ENCODE results near the gene WBP1. TPM values are rescaled to one million over a fixed set of nuclear protein-coding genes. Genes with fewer than 3 reads are reported as not detected.
A peak's percentile ranks its signal among the peaks of the same experiment; 100 is the strongest.

The WBP1 gene
- total and polyA plus RNA-seq, 10 donors, result 39.5 to 84.2 (median 63.6) TPM

DNA sequence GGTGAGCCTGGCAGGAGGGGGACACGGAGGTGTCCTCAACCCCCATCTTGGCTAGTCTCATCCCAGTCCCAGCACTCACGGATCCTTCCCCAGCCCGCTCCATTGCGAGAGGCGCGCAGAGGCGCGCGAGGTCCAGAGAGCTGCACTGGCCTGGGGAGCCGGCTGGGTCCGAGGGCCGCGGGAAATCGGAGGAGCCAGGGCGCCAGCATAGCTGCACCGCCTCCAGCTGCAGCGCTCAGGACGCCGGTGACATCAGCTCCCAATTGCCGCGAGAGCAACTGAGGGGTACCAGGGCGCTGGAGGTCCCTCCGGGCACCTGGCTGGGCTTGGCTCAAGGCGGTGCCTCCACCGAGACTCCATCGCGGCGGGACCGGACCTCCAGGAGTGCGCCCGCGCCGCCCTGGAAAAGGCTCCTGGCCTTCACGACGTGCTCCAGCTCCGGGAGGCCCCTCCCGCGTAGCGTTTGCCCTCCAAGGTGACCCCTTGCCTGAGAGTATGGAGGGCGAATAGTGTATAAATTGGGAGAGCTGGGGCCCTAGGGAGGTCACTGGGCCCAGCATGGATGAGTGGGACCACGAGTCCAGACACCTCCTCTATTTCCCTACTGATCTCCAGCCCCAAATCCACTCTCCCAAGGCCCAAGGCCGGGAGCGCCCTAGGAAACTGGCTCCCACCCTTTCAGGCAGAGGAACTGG, 22.0 kb upstream of the WBP1 start:
- no peak overlapping the region for H3K27ac ChIP-seq
- no peak for DNase-seq
- intact Hi-C loops (cut with DNase I; ENCODE audit: low total_unique reads), result no loop called here
- H3K27me3 ChIP-seq (replicated peaks in 1 of 7), result peaks cover 0 to 22% (median 11%) of the 10 kb centered on the region in 7 donors
- TF ChIP-seq POLR2AphosphoS5 (IDR thresholded peaks at IDR 0.05) (no peak), POLR2A (IDR thresholded peaks at IDR 0.05) (no peak), CTCF (IDR thresholded peaks at IDR 0.05 in 8 of 11, conservative IDR thresholded peaks at IDR 0.05 in 3 of 11) (no peak)
- H3K36me3 ChIP-seq, result peaks cover 0 to 6% (median 0%) of the 10 kb centered on the region in 6 donors
- H3K4me3 ChIP-seq, result no peak overlapping the region
- peaks cover 9 to 46% (median 26%) of the 10 kb centered on the region in 6 donors for H3K4me1 ChIP-seq
- WGBS, 5 donors, result 81 to 95% (median 90%) methylated on average over 8 to 43 of the region's 43 CpGs
- no peaks in the 10 kb centered on the region for H3K9me3 ChIP-seq

GRCh38 chr2:74436848-74437695, 21.2 kb upstream of the WBP1 start:
- intact Hi-C loops (cut with DNase I; ENCODE audit: low total_unique reads), result no loop called here
- Histone ChIP-seq H3K27me3 (replicated peaks in 1 of 7) (peaks cover 0 to 30% (median 19%) of the 10 kb centered on the region in 7 donors), H3K4me1 (peaks cover 13 to 54% (median 34%) of the 10 kb centered on the region in 6 donors), H3K27ac (no peak overlapping the region), H3K36me3 (peaks cover 0 to 4% (median 0%) of the 10 kb centered on the region in 6 donors), H3K4me3 (no peak overlapping the region), H3K9me3 (no peaks in the 10 kb centered on the region)
- DNase-seq, result peak; percentile 46
- TF ChIP-seq CTCF (IDR thresholded peaks at IDR 0.05 in 8 of 11, conservative IDR thresholded peaks at IDR 0.05 in 3 of 11) (no peak), POLR2A (IDR thresholded peaks at IDR 0.05) (no peak), POLR2AphosphoS5 (IDR thresholded peaks at IDR 0.05) (no peak)
- WGBS, 5 donors, result 55 to 72% (median 66%) methylated on average over 6 of the region's 6 CpGs

- Histone ChIP-seq H3K4me1 (peaks cover 13 to 57% (median 36%) of the 10 kb centered on the region in 6 donors), H3K4me3 (no peak overlapping the region), H3K9me3 (no peaks in the 10 kb centered on the region), H3K27me3 (replicated peaks in 1 of 7) (peaks cover 0 to 42% (median 24%) of the 10 kb centered on the region in 7 donors), H3K27ac (no peak overlapping the region), H3K36me3 (no peaks in the 10 kb centered on the region)
- TF ChIP-seq POLR2AphosphoS5 (IDR thresholded peaks at IDR 0.05) (no peak), CTCF (IDR thresholded peaks at IDR 0.05 in 8 of 11, conservative IDR thresholded peaks at IDR 0.05 in 3 of 11) (no peak), POLR2A (IDR thresholded peaks at IDR 0.05) (no peak)
- DNase-seq, result peak; percentile 4
- WGBS, 5 donors, result 90 to 100% (median 92%) methylated on average over 1 of the region's 1 CpG
- intact Hi-C loops (cut with DNase I; ENCODE audit: low total_unique reads), result no loop called here
These were observed 20.0 kb upstream of the WBP1 start for GRCh38 chr2:74438248-74438647.

GRCh38 chr2:74439373-74439772, 18.9 kb upstream of the WBP1 start:
- no peaks in the 10 kb centered on the region for H3K9me3 ChIP-seq
- peaks cover 13 to 65% (median 38%) of the 10 kb centered on the region in 6 donors for H3K4me1 ChIP-seq
- H3K27ac ChIP-seq, result peak overlapping the region in 4 of 8 donors; percentile 69 to 74 (median 71)
- H3K27me3 ChIP-seq (replicated peaks in 1 of 7), result peaks cover 0 to 52% (median 24%) of the 10 kb centered on the region in 7 donors
- TF ChIP-seq CTCF (IDR thresholded peaks at IDR 0.05 in 8 of 11, conservative IDR thresholded peaks at IDR 0.05 in 3 of 11) (no peak), POLR2AphosphoS5 (IDR thresholded peaks at IDR 0.05) (no peak), POLR2A (IDR thresholded peaks at IDR 0.05) (no peak)
- peak; percentile 61 for DNase-seq
- intact Hi-C loops (cut with DNase I; ENCODE audit: low total_unique reads), result no loop called here
- WGBS, 5 donors, result 15 to 48% (median 29%) methylated on average over 3 of the region's 3 CpGs
- peak overlapping the region in 7 of 8 donors; percentile 34 to 68 (median 43) for H3K4me3 ChIP-seq
- H3K36me3 ChIP-seq, result no peaks in the 10 kb centered on the region
